Measurements from ENCODE around the gene TLCD5.

TLCD5 gene

GRCh38 chr11:120337355-120338106 is 12.4 kb downstream of the TLCD5 start:
- Mint-ChIP-seq H3K27ac (peak overlapping the region; percentile 67), H3K4me3 (peak overlapping the region; percentile 86), H3K36me3 (ENCODE audit: low read depth) (no peaks in the 10 kb centered on the region), H3K4me1 (ENCODE audit: low read depth) (peaks cover 21% of the 10 kb centered on the region), H3K27me3 (peaks cover 75% of the 10 kb centered on the region), H3K9me3 (no peaks in the 10 kb centered on the region)
- intact Hi-C loops (cut with micrococcal nuclease) = no loop called here

DNA sequence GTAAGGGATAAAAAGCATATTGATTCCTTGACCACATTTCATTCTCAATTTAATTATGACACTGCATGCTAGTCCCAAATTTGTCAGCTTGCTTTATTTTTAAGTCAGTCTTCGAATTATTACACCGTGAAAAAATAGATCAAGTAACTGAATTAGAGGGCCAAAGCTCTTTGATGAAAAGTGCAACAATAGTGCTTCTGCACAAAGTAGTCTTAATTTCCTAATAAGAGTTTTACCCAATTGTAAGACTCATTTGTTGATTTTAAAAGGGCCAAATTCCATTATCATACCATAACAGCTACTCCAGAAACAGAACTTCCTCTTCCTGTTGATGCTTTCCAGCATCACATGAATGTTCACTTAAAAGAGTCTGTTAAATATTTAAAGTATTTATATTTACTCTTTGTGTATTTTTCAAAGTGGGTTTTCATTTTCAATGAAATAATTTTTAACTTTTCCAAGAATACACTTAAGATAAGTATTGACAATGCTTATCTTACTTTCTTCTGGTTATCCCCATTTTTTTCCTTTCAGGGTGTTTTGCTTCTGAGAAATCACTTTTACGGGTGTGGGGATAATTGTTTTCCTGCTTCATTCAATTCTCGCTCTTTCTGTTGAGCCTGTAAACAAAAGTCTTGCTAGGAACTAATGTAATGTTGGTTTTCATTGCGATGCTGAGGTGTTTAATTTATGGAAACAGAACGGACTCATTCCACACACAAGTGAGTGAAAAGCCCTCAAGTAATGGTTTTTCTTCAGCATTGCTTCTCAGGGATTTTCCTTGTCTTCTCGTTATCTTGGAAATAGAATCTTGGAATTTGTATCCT is 13.2 kb downstream of the TLCD5 start:
- intact Hi-C loops (cut with micrococcal nuclease) = no loop called here
- H3K36me3 Mint-ChIP-seq (ENCODE audit: low read depth) = no peaks in the 10 kb centered on the region
- peak overlapping the region; percentile 23 for H3K4me3 Mint-ChIP-seq
- no peaks in the 10 kb centered on the region for H3K9me3 Mint-ChIP-seq
- H3K4me1 Mint-ChIP-seq (ENCODE audit: low read depth) = peaks cover 21% of the 10 kb centered on the region
- peaks cover 71% of the 10 kb centered on the region for H3K27me3 Mint-ChIP-seq
- H3K27ac Mint-ChIP-seq = no peak overlapping the region

- H3K4me3 Mint-ChIP-seq = no peak overlapping the region
These were observed 14.3 kb downstream of the TLCD5 start for GRCh38 chr11:120339394-120339890.

GRCh38 chr11:120340529-120340928 is 15.4 kb downstream of the TLCD5 start:
- H3K27ac Mint-ChIP-seq = no peak overlapping the region
- no peaks in the 10 kb centered on the region for H3K9me3 Mint-ChIP-seq
- peaks cover 71% of the 10 kb centered on the region for H3K27me3 Mint-ChIP-seq
- peaks cover 27% of the 10 kb centered on the region for H3K4me1 Mint-ChIP-seq (ENCODE audit: low read depth)
- intact Hi-C loops (cut with micrococcal nuclease) = no loop called here
- H3K4me3 Mint-ChIP-seq = no peak overlapping the region
- H3K36me3 Mint-ChIP-seq (ENCODE audit: low read depth) = no peaks in the 10 kb centered on the region

More at GRCh38 chr11:120339394-120339890, 14.3 kb downstream of the TLCD5 start:
- H3K4me1 Mint-ChIP-seq (ENCODE audit: low read depth) = peaks cover 25% of the 10 kb centered on the region
- H3K36me3 Mint-ChIP-seq (ENCODE audit: low read depth) = no peaks in the 10 kb centered on the region
- no peak overlapping the region for H3K27ac Mint-ChIP-seq
- H3K27me3 Mint-ChIP-seq = peaks cover 65% of the 10 kb centered on the region
- no peaks in the 10 kb centered on the region for H3K9me3 Mint-ChIP-seq
- intact Hi-C loops (cut with micrococcal nuclease) = no loop called here

- Mint-ChIP-seq H3K4me1 (ENCODE audit: low read depth) (peaks cover 22% of the 10 kb centered on the region), H3K27me3 (peaks cover 80% of the 10 kb centered on the region), H3K4me3 (no peak overlapping the region), H3K36me3 (ENCODE audit: low read depth) (no peaks in the 10 kb centered on the region), H3K27ac (no peak overlapping the region), H3K9me3 (no peaks in the 10 kb centered on the region)
- intact Hi-C loops (cut with micrococcal nuclease) = no loop called here
These were observed 17.1 kb downstream of the TLCD5 start for GRCh38 chr11:120342226-120342625.

DNA sequence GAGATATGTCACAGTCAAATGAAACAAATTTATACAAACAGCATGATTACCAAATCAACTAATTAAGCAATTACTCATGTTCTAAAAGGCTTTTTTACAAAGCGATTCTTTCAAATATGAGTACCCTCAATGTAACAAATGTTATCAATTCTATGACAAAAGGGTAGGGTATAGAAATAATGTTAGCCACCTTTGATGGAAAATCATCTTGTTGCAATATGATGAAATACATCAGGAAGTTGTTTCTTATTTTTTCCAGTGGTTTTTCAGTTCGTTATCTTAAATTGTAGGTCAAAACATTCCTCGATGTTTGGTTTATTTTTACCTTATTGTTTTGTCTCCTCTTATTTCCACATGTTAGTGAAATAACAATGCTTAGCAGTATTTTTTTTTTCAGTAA is 17.6 kb downstream of the TLCD5 start:
- Mint-ChIP-seq H3K36me3 (ENCODE audit: low read depth) (no peaks in the 10 kb centered on the region), H3K27me3 (peaks cover 80% of the 10 kb centered on the region), H3K4me3 (no peak overlapping the region), H3K27ac (no peak overlapping the region), H3K9me3 (no peaks in the 10 kb centered on the region), H3K4me1 (ENCODE audit: low read depth) (peaks cover 17% of the 10 kb centered on the region)
- intact Hi-C loops (cut with micrococcal nuclease) = no loop called here

- H3K27ac Mint-ChIP-seq = no peak overlapping the region
- H3K4me3 Mint-ChIP-seq = no peak overlapping the region
- intact Hi-C loops (cut with micrococcal nuclease) = no loop called here
- H3K4me1 Mint-ChIP-seq (ENCODE audit: low read depth) = peaks cover 12% of the 10 kb centered on the region
- no peaks in the 10 kb centered on the region for H3K9me3 Mint-ChIP-seq
- peaks cover 78% of the 10 kb centered on the region for H3K27me3 Mint-ChIP-seq
- no peaks in the 10 kb centered on the region for H3K36me3 Mint-ChIP-seq (ENCODE audit: low read depth)
These were observed 18.3 kb downstream of the TLCD5 start for GRCh38 chr11:120343429-120343828.

DNA sequence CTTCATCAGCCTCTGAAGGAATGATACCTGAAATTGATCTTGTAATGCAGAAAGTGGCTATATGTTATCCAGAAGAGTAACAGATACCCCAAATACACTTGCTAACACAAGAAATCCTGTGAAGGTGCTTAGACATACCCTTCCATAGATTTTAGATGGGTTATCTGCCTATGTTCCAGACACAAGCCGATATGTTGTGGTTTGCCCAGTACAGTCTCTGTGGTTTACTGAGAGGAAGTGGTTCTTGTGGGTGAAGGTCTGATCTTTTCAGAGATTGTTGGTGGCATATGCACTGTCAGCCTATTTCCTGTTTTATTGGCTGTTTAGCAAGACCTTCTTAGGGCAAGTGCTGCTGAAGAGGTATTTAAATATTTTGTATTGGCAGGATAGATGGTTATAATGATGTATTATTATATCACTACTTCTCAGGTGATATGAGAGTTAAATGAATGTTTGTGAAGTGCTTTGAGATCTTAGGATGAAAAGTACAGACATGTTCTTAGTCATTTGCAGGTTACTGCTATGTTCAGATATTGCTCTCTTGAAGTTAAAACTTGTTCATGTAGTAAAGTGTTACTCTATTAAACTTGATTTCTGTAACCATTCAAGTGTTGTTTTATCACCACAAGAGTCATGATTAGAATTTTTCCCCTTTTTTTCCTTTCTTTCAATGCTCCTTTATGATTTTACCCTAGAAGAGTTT is 19.4 kb downstream of the TLCD5 start:
- Mint-ChIP-seq H3K4me1 (ENCODE audit: low read depth) (peaks cover 12% of the 10 kb centered on the region), H3K27ac (no peak overlapping the region), H3K36me3 (ENCODE audit: low read depth) (no peaks in the 10 kb centered on the region), H3K9me3 (no peaks in the 10 kb centered on the region), H3K4me3 (no peak overlapping the region), H3K27me3 (peaks cover 77% of the 10 kb centered on the region)
- intact Hi-C loops (cut with micrococcal nuclease) = no loop called here

- peaks cover 12% of the 10 kb centered on the region for H3K4me1 Mint-ChIP-seq (ENCODE audit: low read depth)
- no peaks in the 10 kb centered on the region for H3K9me3 Mint-ChIP-seq
- intact Hi-C loops (cut with micrococcal nuclease) = no loop called here
- no peak overlapping the region for H3K27ac Mint-ChIP-seq
- no peak overlapping the region for H3K4me3 Mint-ChIP-seq
- no peaks in the 10 kb centered on the region for H3K36me3 Mint-ChIP-seq (ENCODE audit: low read depth)
- H3K27me3 Mint-ChIP-seq = peaks cover 76% of the 10 kb centered on the region
These were observed 21.1 kb downstream of the TLCD5 start for GRCh38 chr11:120346233-120346632.

- H3K4me3 Mint-ChIP-seq = no peak overlapping the region
These were observed 25.5 kb downstream of the TLCD5 start for GRCh38 chr11:120350637-120351036.

DNA sequence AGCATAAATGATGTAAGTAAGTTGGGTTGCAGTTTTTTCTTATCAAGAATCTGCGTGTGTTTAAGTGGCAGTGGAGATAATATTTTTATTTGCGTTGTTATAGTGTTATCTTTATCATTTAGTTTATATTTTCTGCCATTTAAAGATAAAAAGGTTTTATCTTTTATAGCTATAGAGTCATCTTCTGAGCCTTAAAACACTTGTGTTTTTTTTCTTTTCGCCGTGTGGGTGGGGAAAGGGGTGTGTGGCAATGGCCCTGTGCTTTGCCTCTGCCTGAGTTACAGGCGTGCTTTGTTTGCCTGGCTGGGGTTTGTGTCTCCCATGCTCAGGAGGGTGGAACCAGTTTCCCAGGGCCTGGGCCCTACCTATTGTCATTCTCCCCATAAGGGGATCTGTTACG is 27.3 kb downstream of the TLCD5 start:
- H3K9me3 Mint-ChIP-seq = no peaks in the 10 kb centered on the region
- no peaks in the 10 kb centered on the region for H3K4me1 Mint-ChIP-seq (ENCODE audit: low read depth)
- H3K27me3 Mint-ChIP-seq = peaks cover 83% of the 10 kb centered on the region
- no peak overlapping the region for H3K27ac Mint-ChIP-seq
- H3K4me3 Mint-ChIP-seq = no peak overlapping the region
- intact Hi-C loops (cut with micrococcal nuclease) = no loop called here
- no peaks in the 10 kb centered on the region for H3K36me3 Mint-ChIP-seq (ENCODE audit: low read depth)

More at GRCh38 chr11:120350637-120351036, 25.5 kb downstream of the TLCD5 start:
- Mint-ChIP-seq H3K4me1 (ENCODE audit: low read depth) (no peaks in the 10 kb centered on the region), H3K9me3 (no peaks in the 10 kb centered on the region), H3K27me3 (peaks cover 83% of the 10 kb centered on the region), H3K36me3 (ENCODE audit: low read depth) (no peaks in the 10 kb centered on the region), H3K27ac (no peak overlapping the region)
- intact Hi-C loops (cut with micrococcal nuclease) = no loop called here

DNA sequence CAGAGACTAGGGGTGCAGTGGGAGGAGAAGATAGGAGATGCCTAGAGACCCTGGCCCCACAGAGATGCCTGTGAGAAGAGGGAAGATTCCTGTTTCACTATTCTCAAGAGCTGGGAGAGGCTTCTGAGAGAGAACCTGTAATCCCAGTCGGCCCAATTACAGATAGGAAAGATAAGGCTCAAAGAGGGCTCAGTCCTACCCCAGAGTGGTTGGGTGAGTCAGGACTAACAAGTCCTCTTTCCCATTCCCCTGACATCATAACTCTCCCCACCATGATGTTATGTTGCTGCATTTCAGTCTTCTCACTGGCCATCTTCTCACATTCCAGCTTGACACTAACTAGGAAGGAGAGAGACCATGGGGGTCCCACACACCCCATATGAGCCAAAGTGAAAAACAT is 29.0 kb downstream of the TLCD5 start:
- intact Hi-C loops (cut with micrococcal nuclease) = no loop called here
- H3K9me3 Mint-ChIP-seq = no peaks in the 10 kb centered on the region
- no peaks in the 10 kb centered on the region for H3K36me3 Mint-ChIP-seq (ENCODE audit: low read depth)
- no peak overlapping the region for H3K27ac Mint-ChIP-seq
- H3K4me1 Mint-ChIP-seq (ENCODE audit: low read depth) = no peaks in the 10 kb centered on the region
- H3K27me3 Mint-ChIP-seq = peaks cover 86% of the 10 kb centered on the region
- H3K4me3 Mint-ChIP-seq = no peak overlapping the region

GRCh38 chr11:120354779-120355178 is 29.7 kb downstream of the TLCD5 start:
- Mint-ChIP-seq H3K27me3 (peaks cover 85% of the 10 kb centered on the region), H3K36me3 (ENCODE audit: low read depth) (no peaks in the 10 kb centered on the region), H3K4me3 (no peak overlapping the region), H3K27ac (no peak overlapping the region), H3K9me3 (no peaks in the 10 kb centered on the region), H3K4me1 (ENCODE audit: low read depth) (no peaks in the 10 kb centered on the region)
- intact Hi-C loops (cut with micrococcal nuclease) = no loop called here

DNA sequence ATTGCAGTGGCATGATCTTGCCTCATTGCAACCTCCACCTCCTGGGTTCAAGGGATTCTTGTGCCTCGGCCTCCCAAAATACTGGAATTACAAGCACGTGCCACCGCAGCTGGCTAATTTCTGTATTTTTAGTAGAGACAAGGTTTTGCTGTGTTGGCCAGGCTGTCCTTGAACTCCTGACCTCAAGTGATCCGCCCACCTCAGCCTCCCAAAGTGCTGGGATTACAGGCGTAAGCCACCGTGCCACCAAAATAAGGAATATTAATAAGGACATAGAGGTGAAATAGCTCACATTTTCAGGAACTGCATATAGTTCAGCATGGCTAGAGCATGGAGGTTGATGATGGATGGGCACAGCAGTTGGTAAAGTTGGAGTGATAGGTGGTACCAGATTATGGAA is 32.5 kb downstream of the TLCD5 start:
- Mint-ChIP-seq H3K9me3 (no peaks in the 10 kb centered on the region), H3K36me3 (ENCODE audit: low read depth) (no peaks in the 10 kb centered on the region), H3K4me3 (no peak overlapping the region), H3K27ac (no peak overlapping the region), H3K27me3 (peaks cover 77% of the 10 kb centered on the region), H3K4me1 (ENCODE audit: low read depth) (no peaks in the 10 kb centered on the region)
- intact Hi-C loops (cut with micrococcal nuclease) = no loop called here

All from dendritic cell treated with granulocyte-macrophage colony-stimulating factor and Interleukin-4, amounts not matched to agents 40 ng/mL and 50 ng/mL, for 4 days (primary cell).